Ascending aorta (tissue), 2 donors: Measurements from ENCODE around the gene EVA1A. TPM values are rescaled to one million over a fixed set of nuclear protein-coding genes. Genes with fewer than 3 reads are reported as not detected.

Experiments used
- DNase-seq, 2 donors: peaks; one replicate each; pipeline ENCODE4 v3.0.0-alpha.2; 2019; ENCODE audit warnings: low spot score in 2 of 2
- H3K27ac ChIP-seq, 2 donors: fragments of 200-600 bp; sonication (generic); one replicate each; pipeline ENCODE4 v1.5.1; 2016 to 2017; ENCODE audit warnings: mild to moderate bottlenecking in 1 of 2
- H3K27me3 ChIP-seq: fragments of 200-600 bp; sonication (generic); one replicate; pipeline ENCODE4 v1.5.1; 2017
- H3K36me3 ChIP-seq, 2 donors: fragments of 200-600 bp; sonication (generic); one replicate each; pipeline ENCODE4 v1.5.1; 2016
- H3K4me1 ChIP-seq, 2 donors: fragments of 200-600 bp; sonication (generic); one replicate each; pipeline ENCODE4 v1.5.1; 2016 to 2017; ENCODE audit warnings: mild to moderate bottlenecking in 1 of 2
- H3K4me3 ChIP-seq, 2 donors: fragments of 200-600 bp; sonication (generic); one replicate each; pipeline ENCODE4 v1.5.1; 2016 to 2017; ENCODE audit warnings: mild to moderate bottlenecking in 1 of 2
- H3K9me3 ChIP-seq, 2 donors: fragments of 200-600 bp; sonication (generic); one replicate each; pipeline ENCODE4 v1.5.1; 2016
- CTCF ChIP-seq, 3 experiments: fragments of 200-600 bp in 2 of 3; fragments of 450-650 bp in 1 of 3; sonication (generic) in 2 of 3; IDR thresholded peaks; one replicate each; pipeline ENCODE4 v1.5.1; 2016 to 2019; ENCODE audit warnings: antibody characterized with exemption in 3 of 3, mild to moderate bottlenecking in 1 of 3, moderate library complexity in 1 of 3
- intact Hi-C: fragments of 100-400 bp; cut with DNase I; formaldehyde crosslinking; loops from one replicate; pipeline ENCODE4 v1.15.1; 2023
- total RNA-seq: library from RNA; depleted of rRNA; stranded (reverse); fragments of >200 nt; gene quantifications from one replicate; pipeline ENCODE4 v1.1.0, GENCODE V29; 2016

Gene EVA1A
- total RNA-seq, 1 donor from 2014 or later: not detected

- Histone ChIP-seq H3K27me3 (no peaks in the 10 kb centered on the region), H3K4me1 (no peaks in the 10 kb centered on the region), H3K4me3 (no peak overlapping the region), H3K27ac (no peak overlapping the region), H3K36me3 (no peaks in the 10 kb centered on the region), H3K9me3 (no peaks in the 10 kb centered on the region)
- intact Hi-C loops: no loop called here
- TF ChIP-seq CTCF (IDR thresholded peaks at IDR 0.05): no peak
- DNase-seq: no peak
Observed at GRCh38 chr2:75503048-75503607, 57.6 kb downstream of the EVA1A start.

GRCh38 chr2:75500633-75501032, 60.1 kb downstream of the EVA1A start:
- no peak for TF ChIP-seq CTCF (IDR thresholded peaks at IDR 0.05)
- no peaks in the 10 kb centered on the region for H3K27me3 ChIP-seq

GRCh38 chr2:75499534-75499933, 61.2 kb downstream of the EVA1A start:
- DNase-seq: no peak
- TF ChIP-seq CTCF (IDR thresholded peaks at IDR 0.05): no peak
- no peaks in the 10 kb centered on the region for H3K4me1 ChIP-seq
- no peaks in the 10 kb centered on the region for H3K9me3 ChIP-seq
- no peak overlapping the region for H3K4me3 ChIP-seq
- intact Hi-C loops: no loop called here
- no peaks in the 10 kb centered on the region for H3K36me3 ChIP-seq
- H3K27me3 ChIP-seq: no peaks in the 10 kb centered on the region
- no peak overlapping the region for H3K27ac ChIP-seq

More at GRCh38 chr2:75500633-75501032, 60.1 kb downstream of the EVA1A start:
- DNase-seq: no peak
- Histone ChIP-seq H3K27ac (no peak overlapping the region), H3K4me3 (no peak overlapping the region), H3K4me1 (no peaks in the 10 kb centered on the region), H3K9me3 (no peaks in the 10 kb centered on the region), H3K36me3 (no peaks in the 10 kb centered on the region)
- intact Hi-C loops: no loop called here

GRCh38 chr2:75498907-75499306, 61.8 kb downstream of the EVA1A start:
- Histone ChIP-seq H3K27ac (no peak overlapping the region), H3K9me3 (no peaks in the 10 kb centered on the region), H3K27me3 (no peaks in the 10 kb centered on the region), H3K36me3 (no peaks in the 10 kb centered on the region), H3K4me1 (no peaks in the 10 kb centered on the region), H3K4me3 (no peak overlapping the region)
- no peak for TF ChIP-seq CTCF (IDR thresholded peaks at IDR 0.05)
- intact Hi-C loops: no loop called here
- no peak for DNase-seq

GRCh38 chr2:75497256-75497655, 63.5 kb downstream of the EVA1A start:
- TF ChIP-seq CTCF (IDR thresholded peaks at IDR 0.05): no peak
- intact Hi-C loops: no loop called here
- no peaks in the 10 kb centered on the region for H3K36me3 ChIP-seq
- no peaks in the 10 kb centered on the region for H3K27me3 ChIP-seq
- no peak overlapping the region for H3K4me3 ChIP-seq
- no peaks in the 10 kb centered on the region for H3K4me1 ChIP-seq
- H3K9me3 ChIP-seq: no peaks in the 10 kb centered on the region
- H3K27ac ChIP-seq: no peak overlapping the region
- no peak for DNase-seq

- H3K4me3 ChIP-seq: no peak overlapping the region
- TF ChIP-seq CTCF (IDR thresholded peaks at IDR 0.05): no peak
- H3K4me1 ChIP-seq: no peaks in the 10 kb centered on the region
- no peaks in the 10 kb centered on the region for H3K36me3 ChIP-seq
- no peak for DNase-seq
- H3K27ac ChIP-seq: no peak overlapping the region
- intact Hi-C loops: no loop called here
- no peaks in the 10 kb centered on the region for H3K9me3 ChIP-seq
- no peaks in the 10 kb centered on the region for H3K27me3 ChIP-seq
Observed at GRCh38 chr2:75495862-75496261, 64.9 kb downstream of the EVA1A start.
